NCI-H146 treated with DMSO at 0.1 percent for 48 hours (cell line): ENCODE results near the gene PALB2.

Experiments used
- DNase-seq: peaks from one replicate; lab custom pipeline; 2025; ENCODE audit not compliant: unreplicated experiment; lab: John Stamatoyannopoulos, UW

PALB2 gene

GRCh38 chr16:23640931-23641765, at the start of gene PALB2, which contains the start of gene DCTN5:
Gene PALB2 (minus strand): TSS chr16:23641310. CDS start chr16:23641157, 153 bp downstream.
Gene DCTN5 (plus strand): TSS chr16:23641466. CDS start chr16:23641543, 77 bp downstream.
- peak; percentile 94 for DNase-seq

- no peak for DNase-seq
Measured at GRCh38 chr16:23689442-23690187, 48.5 kb upstream of the PALB2 start.

GRCh38 chr16:23687034-23687808, 46.1 kb upstream of the PALB2 start:
- no peak for DNase-seq

- no peak for DNase-seq
Measured at GRCh38 chr16:23683487-23683886, 42.4 kb upstream of the PALB2 start.

GRCh38 chr16:23682181-23682580, 41.1 kb upstream of the PALB2 start:
- DNase-seq, result no peak

GRCh38 chr16:23679986-23680336, 38.9 kb upstream of the PALB2 start:
- DNase-seq, result no peak

GRCh38 chr16:23679274-23679985, 38.3 kb upstream of the PALB2 start:
- peak; percentile 31 for DNase-seq

- DNase-seq, result peak; percentile 89
Measured at GRCh38 chr16:23678430-23679273, 37.5 kb upstream of the PALB2 start, which contains the start of gene PLK1. Gene PLK1 (plus strand): TSS chr16:23678889. CDS start chr16:23678933, 44 bp downstream.

GRCh38 chr16:23676924-23677480, 35.9 kb upstream of the PALB2 start:
- DNase-seq, result no peak

GRCh38 chr16:23673971-23674614, 33.0 kb upstream of the PALB2 start:
- DNase-seq, result no peak

- DNase-seq, result no peak
Measured at GRCh38 chr16:23670137-23670776, 29.1 kb upstream of the PALB2 start.

GRCh38 chr16:23668873-23669272, 27.8 kb upstream of the PALB2 start:
- DNase-seq, result no peak

GRCh38 chr16:23668225-23668624, 27.1 kb upstream of the PALB2 start:
- no peak for DNase-seq

- DNase-seq, result no peak
Measured at GRCh38 chr16:23667355-23667659, 26.2 kb upstream of the PALB2 start.

- no peak for DNase-seq
Measured at GRCh38 chr16:23666571-23667354, 25.7 kb upstream of the PALB2 start.

- no peak for DNase-seq
Measured at GRCh38 chr16:23663918-23664317, 22.8 kb upstream of the PALB2 start.

GRCh38 chr16:23651943-23652468, 10.9 kb upstream of the PALB2 start:
- no peak for DNase-seq
